Right lobe of liver (tissue), 6 donors: ENCODE measurements around the gene STK40. TPM values are rescaled to one million over a fixed set of nuclear protein-coding genes. Genes with fewer than 3 reads are reported as not detected.

Experiments
- ATAC-seq, 4 donors: fragments of 200-7000 bp; cut with Tn5 transposase; one replicate each; pipeline ENCODE4 v1.9.1; 2020; ENCODE audit warnings: mild to moderate bottlenecking in 4 of 4, moderate library complexity in 4 of 4
- DNase-seq, 3 donors: peaks; one replicate each; pipeline ENCODE4 v3.0.0-alpha.2; 2020
- H3K27ac ChIP-seq, 3 donors: fragments of 200-600 bp; one replicate each; pipeline ENCODE4 v1.8.0; 2022
- H3K27me3 ChIP-seq, 2 donors: fragments of 200-600 bp; one replicate each; pipeline ENCODE4 v1.8.0; 2022
- H3K36me3 ChIP-seq, 4 donors: fragments of 200-600 bp; sonication (generic) in 1 of 4; one replicate each; pipeline versions ENCODE4 v1.5.1 to v1.8.0; 2017 to 2022; ENCODE audit warnings: control low read depth in 1 of 4
- H3K4me1 ChIP-seq, 4 donors: fragments of 200-600 bp; sonication (generic) in 1 of 4; one replicate each; pipeline versions ENCODE4 v1.5.1 to v1.8.0; 2017 to 2022; ENCODE audit warnings: control low read depth in 1 of 4
- H3K4me3 ChIP-seq, 3 donors: fragments of 200-600 bp; one replicate each; pipeline ENCODE4 v1.8.0; 2022
- H3K9me3 ChIP-seq, 4 donors: fragments of 200-600 bp; sonication (generic) in 1 of 4; one replicate each; pipeline versions ENCODE4 v1.5.1 to v1.8.0; 2017 to 2022; ENCODE audit warnings: control low read depth in 1 of 4
- POLR2A ChIP-seq: fragments of 450-650 bp; IDR thresholded peaks from one replicate; pipeline ENCODE4 v1.6.1; 2017; ENCODE audit warnings: antibody characterized with exemption, mild to moderate bottlenecking
- WGBS: methylation state at CpG from one replicate; pipeline ENCODE4 v1.1.6; 2018; ENCODE audit warnings: low coverage, low lambda C conversion rate; ENCODE audit not compliant: insufficient coverage; ENCODE audit errors: missing lambda C conversion rate; 5-methylcytosine and 5-hydroxymethylcytosine counted together
- intact Hi-C, 2 donors: fragments of 100-400 bp; cut with DNase I; formaldehyde crosslinking; loops; one replicate each; pipeline versions ENCODE4 v1.11.2 to v1.14.1; 2022
- long read RNA-seq: library from polyadenylated mRNA; unstranded; transcript quantifications from one replicate; pipeline ENCODE4 v2.0.0, GENCODE V29; 2019
- total RNA-seq, 6 experiments: library from RNA; depleted of rRNA in 2 of 6; stranded (reverse); fragments of >200 nt in 2 of 6; fragmentation: NEBNext Ultra II Directional in 3 of 6; extraction: Animal tissue kit (Norgen Biotek cat#: 25700) in 3 of 6; gene quantifications; one replicate each; pipeline versions ENCODE4 v1.1.0 to v1.2.4, GENCODE V29; 2016 to 2023
- TF ChIP-seq, protein P1 (sequence below), 4 donors: fragments of 200-600 bp in 3 of 4; fragments of 450-650 bp in 1 of 4; IDR thresholded peaks; one replicate each; pipeline versions ENCODE4 v1.5.1 to v1.8.0; 2016 to 2022; ENCODE audit warnings: antibody characterized with exemption in 4 of 4, mild to moderate bottlenecking in 2 of 4
- donor health status: DM: no; HTN: yes; CAD: no.
- donor health status: DM: no; HTN: no; CAD: no.
- donor health status: DM: no; HTN: no; CAD: no.
- donor health status: DM: no; HTN: yes; CAD: no.
- donor health status: DM: no; HTN: yes; CAD: no.

STK40 gene, protein sequence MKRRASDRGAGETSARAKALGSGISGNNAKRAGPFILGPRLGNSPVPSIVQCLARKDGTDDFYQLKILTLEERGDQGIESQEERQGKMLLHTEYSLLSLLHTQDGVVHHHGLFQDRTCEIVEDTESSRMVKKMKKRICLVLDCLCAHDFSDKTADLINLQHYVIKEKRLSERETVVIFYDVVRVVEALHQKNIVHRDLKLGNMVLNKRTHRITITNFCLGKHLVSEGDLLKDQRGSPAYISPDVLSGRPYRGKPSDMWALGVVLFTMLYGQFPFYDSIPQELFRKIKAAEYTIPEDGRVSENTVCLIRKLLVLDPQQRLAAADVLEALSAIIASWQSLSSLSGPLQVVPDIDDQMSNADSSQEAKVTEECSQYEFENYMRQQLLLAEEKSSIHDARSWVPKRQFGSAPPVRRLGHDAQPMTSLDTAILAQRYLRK
- total RNA-seq, result 10 to 100 TPM; 22.7 to 45.5 (median 29.0) TPM
- long read RNA-seq, partial matches to known transcripts, result 1 of 2 reads
- long read RNA-seq, other reads (novel, unspliced or antisense), result 1 of 2 reads

DNA sequence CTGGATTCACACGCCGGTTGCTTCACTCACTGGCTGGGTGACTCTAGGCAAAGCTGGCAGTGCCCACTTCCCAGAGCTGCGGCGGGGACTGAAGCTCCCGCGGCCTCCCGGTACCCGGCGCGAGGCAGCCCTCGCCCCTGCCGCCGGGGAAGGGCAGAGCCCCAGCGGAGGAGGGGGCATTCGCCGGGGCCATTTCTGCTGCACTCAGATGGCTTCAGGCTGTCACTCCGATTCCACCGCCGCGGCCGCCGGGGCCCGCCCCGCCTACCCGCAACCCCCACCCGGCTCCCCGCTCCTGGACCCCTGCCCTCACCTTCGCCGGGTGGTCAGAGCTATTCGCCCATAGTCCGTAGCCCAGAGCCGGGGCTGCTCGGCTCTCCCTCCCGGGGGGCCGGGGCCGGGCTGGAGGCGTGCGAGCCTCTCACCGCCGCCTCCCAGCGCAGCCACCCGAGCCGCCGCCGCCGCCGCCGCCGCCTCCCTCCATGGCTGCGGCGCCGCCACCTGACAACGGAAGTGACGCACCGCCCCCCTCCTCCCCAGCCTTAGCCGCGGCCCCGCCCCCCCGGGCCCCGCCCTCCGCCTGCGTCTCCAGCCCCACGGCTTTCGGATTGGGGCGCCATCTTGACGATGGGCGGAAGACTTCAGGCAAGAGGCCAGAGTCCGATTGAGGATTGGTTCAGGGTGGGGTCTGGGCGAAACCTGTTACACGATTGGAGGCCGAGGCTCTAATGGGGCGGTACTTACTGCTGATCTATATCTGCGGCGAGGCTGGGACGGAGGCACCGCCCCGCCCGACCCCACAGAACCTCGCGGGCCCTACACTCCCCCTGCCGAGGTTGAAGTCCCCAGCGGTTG, at the start of gene STK40:
STK40 (minus strand) TSS at position 515 of the 855 bp plus-strand sequence. CDS start 24,592 bp downstream, outside the sequence.
- Histone ChIP-seq H3K9me3 (no peaks in the 10 kb centered on the region), H3K27ac (peak within 1 kb of the TSS; percentile 96 to 97 (median 97)), H3K27me3 (no peaks in the 10 kb centered on the region), H3K4me3 (peak within 1 kb of the TSS; percentile 96 to 99 (median 99)), H3K4me1 (peaks cover 0 to 59% (median 22%) of the 10 kb centered on the region in 4 donors), H3K36me3 (peaks cover 0 to 3% (median 0%) of the 10 kb centered on the region in 4 donors)
- peak; percentile 83 to 95 (median 88) for ATAC-seq
- 0% methylated on average over 12 of the region's 82 CpGs for WGBS
- intact Hi-C loops, result no loop called here
- TF ChIP-seq, protein P1, sequence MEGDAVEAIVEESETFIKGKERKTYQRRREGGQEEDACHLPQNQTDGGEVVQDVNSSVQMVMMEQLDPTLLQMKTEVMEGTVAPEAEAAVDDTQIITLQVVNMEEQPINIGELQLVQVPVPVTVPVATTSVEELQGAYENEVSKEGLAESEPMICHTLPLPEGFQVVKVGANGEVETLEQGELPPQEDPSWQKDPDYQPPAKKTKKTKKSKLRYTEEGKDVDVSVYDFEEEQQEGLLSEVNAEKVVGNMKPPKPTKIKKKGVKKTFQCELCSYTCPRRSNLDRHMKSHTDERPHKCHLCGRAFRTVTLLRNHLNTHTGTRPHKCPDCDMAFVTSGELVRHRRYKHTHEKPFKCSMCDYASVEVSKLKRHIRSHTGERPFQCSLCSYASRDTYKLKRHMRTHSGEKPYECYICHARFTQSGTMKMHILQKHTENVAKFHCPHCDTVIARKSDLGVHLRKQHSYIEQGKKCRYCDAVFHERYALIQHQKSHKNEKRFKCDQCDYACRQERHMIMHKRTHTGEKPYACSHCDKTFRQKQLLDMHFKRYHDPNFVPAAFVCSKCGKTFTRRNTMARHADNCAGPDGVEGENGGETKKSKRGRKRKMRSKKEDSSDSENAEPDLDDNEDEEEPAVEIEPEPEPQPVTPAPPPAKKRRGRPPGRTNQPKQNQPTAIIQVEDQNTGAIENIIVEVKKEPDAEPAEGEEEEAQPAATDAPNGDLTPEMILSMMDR (IDR thresholded peaks at IDR 0.05), result no peak
- peak; percentile 89 for TF ChIP-seq POLR2A
- DNase-seq, result peak; percentile 99

DNA sequence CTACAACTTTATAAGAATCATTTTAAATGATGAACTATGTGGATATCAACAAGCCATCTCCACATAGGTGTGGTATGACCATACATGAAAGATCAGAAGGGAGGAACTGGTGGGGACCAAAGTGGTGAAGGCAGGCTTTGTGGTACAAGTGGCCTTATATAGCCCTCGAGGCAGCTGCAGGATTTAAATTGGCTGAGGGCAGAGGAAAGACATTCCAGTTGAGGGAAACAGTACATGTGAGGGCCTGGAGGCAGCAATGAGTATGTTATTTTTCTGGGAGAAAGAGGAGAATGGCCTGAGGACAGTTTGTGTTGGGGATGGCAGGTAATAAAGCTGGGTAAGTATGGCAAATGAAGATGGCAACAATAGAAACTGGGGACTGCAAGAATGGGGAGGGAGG, 47.4 kb upstream of the STK40 start:
- no peaks in the 10 kb centered on the region for H3K9me3 ChIP-seq
- TF ChIP-seq, protein P1 (IDR thresholded peaks at IDR 0.05), result no peak
- no peak for TF ChIP-seq POLR2A
- DNase-seq (no peak), ATAC-seq (no peak)
- intact Hi-C loops, result no loop called here
- no peaks in the 10 kb centered on the region for H3K36me3 ChIP-seq
- no peaks in the 10 kb centered on the region for H3K27me3 ChIP-seq
- H3K4me3 ChIP-seq, result no peak overlapping the region
- H3K27ac ChIP-seq, result no peak overlapping the region
- peaks cover 0 to 9% (median 0%) of the 10 kb centered on the region in 4 donors for H3K4me1 ChIP-seq
- WGBS, result 36% methylated on average over 1 of the region's 1 CpG

DNA sequence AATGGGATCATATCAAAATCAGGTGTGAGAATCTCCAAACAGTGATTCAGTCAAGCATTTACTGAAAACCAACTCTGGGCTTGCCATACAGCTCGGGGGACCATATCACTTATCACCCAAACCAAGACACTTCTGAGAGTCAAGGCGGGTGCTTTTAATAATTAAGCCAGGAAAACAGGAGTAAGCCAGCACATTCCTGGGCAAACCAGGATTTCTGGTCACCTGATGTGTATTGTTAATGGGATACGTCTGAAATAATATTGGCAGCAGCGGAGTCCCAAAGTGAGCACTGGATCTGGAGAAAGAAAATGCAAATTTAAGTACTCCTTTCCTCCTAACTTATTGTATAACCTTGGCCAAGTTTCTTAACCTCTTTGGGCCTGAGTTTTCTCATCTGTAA, 46.9 kb upstream of the STK40 start:
- no peak overlapping the region for H3K4me3 ChIP-seq
- peaks cover 0 to 9% (median 0%) of the 10 kb centered on the region in 4 donors for H3K4me1 ChIP-seq
- H3K36me3 ChIP-seq, result no peaks in the 10 kb centered on the region
- 57% methylated on average over 4 of the region's 4 CpGs for WGBS
- TF ChIP-seq, protein P1 (IDR thresholded peaks at IDR 0.05), result no peak
- no peak for TF ChIP-seq POLR2A
- H3K9me3 ChIP-seq, result no peaks in the 10 kb centered on the region
- H3K27me3 ChIP-seq, result no peaks in the 10 kb centered on the region
- ATAC-seq (peak in 1 of 4 donors; percentile 70), DNase-seq (no peak)
- intact Hi-C loops, result no loop called here
- no peak overlapping the region for H3K27ac ChIP-seq

DNA sequence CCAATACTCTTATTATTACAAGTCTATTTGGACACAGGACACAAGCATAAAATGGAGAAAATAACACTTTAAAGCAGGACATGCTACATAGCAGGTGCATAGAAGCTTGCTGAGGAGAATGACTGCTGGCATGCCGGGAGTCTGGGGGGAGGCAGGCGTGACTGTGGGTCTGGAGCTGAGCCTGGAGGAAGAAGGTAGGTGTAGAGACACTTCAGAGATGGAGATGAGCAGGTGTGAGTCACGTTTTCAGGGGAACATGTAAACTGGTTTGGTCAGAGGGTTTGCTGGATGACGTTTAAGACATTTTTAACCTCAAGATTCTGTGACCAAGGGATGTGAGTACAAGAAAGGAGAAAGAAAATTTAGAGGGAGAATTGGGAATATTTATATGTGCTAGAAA, 40.1 kb upstream of the STK40 start:
- Histone ChIP-seq H3K27ac (no peak overlapping the region), H3K36me3 (no peaks in the 10 kb centered on the region), H3K9me3 (no peaks in the 10 kb centered on the region), H3K4me3 (no peak overlapping the region), H3K27me3 (no peaks in the 10 kb centered on the region), H3K4me1 (no peaks in the 10 kb centered on the region)
- intact Hi-C loops, result loop anchor here in 1 of 2 donors (10.0 kb wide), 1 partner anchor 81 kb away; no protein-coding TSS in a partner anchor
- no peak for ATAC-seq
- DNase-seq, result no peak
- 71% methylated on average over 4 of the region's 4 CpGs for WGBS
- TF ChIP-seq, protein P1 (IDR thresholded peaks at IDR 0.05), result no peak
- TF ChIP-seq POLR2A, result no peak
